Measurements from ENCODE around the gene CCDC85B.

DNA sequence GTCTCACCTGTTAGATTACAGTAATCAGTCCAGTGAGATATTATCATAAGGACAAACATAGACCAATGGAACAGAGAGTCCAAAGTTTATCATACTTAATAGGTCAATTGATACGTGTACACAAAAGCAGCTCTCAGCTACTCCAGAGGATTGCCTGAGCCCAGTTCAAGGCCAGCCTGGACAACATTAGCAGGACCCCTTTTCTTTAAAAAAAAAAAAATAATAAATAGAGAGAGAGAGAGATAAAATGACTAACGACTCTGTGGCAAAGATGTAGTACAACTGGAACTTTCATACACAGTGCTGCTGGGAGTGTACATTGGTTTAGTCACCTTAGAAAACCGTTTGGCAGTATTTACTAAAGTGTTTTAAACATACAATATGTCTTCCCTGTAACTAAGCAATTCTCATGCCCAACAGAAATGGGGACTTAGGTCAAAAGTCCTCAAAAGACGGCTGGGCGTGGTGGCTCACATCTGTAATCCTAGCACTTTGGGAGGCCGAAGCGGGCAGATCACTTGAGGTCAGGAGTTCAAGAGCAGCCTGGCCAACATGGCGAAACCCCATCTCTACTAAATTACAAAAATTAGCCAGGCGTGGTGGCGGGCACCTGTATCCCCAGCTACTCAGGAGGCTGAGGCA lies 46.1 kb upstream of the CCDC85B start:
- no peak for TF ChIP-seq CTCF (IDR thresholded peaks at IDR 0.05; ENCODE audit: poor library complexity)
- TF ChIP-seq EZH2 (IDR thresholded peaks at IDR 0.05; ENCODE audit: borderline replicate concordance) = no peak
